ENCODE data around the gene ATXN1. TPM values are rescaled to one million over a fixed set of nuclear protein-coding genes. Genes with fewer than 3 reads are reported as not detected.

ATXN1 gene
- total RNA-seq, 1 donor from 2014 or later = 69.1 TPM

- Mint-ChIP-seq H3K4me3 (ENCODE audit: low read depth) (no peak overlapping the region), H3K27me3 (ENCODE audit: low read depth) (peaks cover 11% of the 10 kb centered on the region), H3K4me1 (ENCODE audit: low read depth) (peaks cover 2% of the 10 kb centered on the region), H3K27ac (no peak overlapping the region), H3K36me3 (ENCODE audit: low read depth) (peaks cover 5% of the 10 kb centered on the region), H3K9me3 (peaks cover 4% of the 10 kb centered on the region)
- intact Hi-C loops (cut with micrococcal nuclease) = loop anchor here (10.0 kb wide), 1 partner anchor 542 kb away; the partner anchor contains the start of gene GMPR
- no peak for DNase-seq (ENCODE audit: low spot score)
Measured at GRCh38 chr6:16776394-16777017, 15.2 kb upstream of the ATXN1 start.

- no peak for DNase-seq (ENCODE audit: low spot score)
- H3K27me3 Mint-ChIP-seq (ENCODE audit: low read depth) = peaks cover 5% of the 10 kb centered on the region
- peaks cover 4% of the 10 kb centered on the region for H3K9me3 Mint-ChIP-seq
- H3K4me1 Mint-ChIP-seq (ENCODE audit: low read depth) = peaks cover 20% of the 10 kb centered on the region
- no peak overlapping the region for H3K4me3 Mint-ChIP-seq (ENCODE audit: low read depth)
- H3K27ac Mint-ChIP-seq = no peak overlapping the region
- intact Hi-C loops (cut with micrococcal nuclease) = loop anchor here (10.0 kb wide), 1 partner anchor 540 kb away; the partner anchor contains the start of gene GMPR
- peaks cover 5% of the 10 kb centered on the region for H3K36me3 Mint-ChIP-seq (ENCODE audit: low read depth)
Measured at GRCh38 chr6:16774437-16774836, 13.2 kb upstream of the ATXN1 start.

- Mint-ChIP-seq H3K27me3 (ENCODE audit: low read depth) (peaks cover 3% of the 10 kb centered on the region), H3K9me3 (peaks cover 4% of the 10 kb centered on the region), H3K4me3 (ENCODE audit: low read depth) (no peak overlapping the region), H3K36me3 (ENCODE audit: low read depth) (peaks cover 7% of the 10 kb centered on the region), H3K27ac (no peak overlapping the region), H3K4me1 (ENCODE audit: low read depth) (peaks cover 30% of the 10 kb centered on the region)
- DNase-seq (ENCODE audit: low spot score) = no peak
- intact Hi-C loops (cut with micrococcal nuclease) = loop anchor here (10.0 kb wide), 1 partner anchor 539 kb away; the partner anchor contains the start of gene GMPR
Measured at GRCh38 chr6:16773362-16773761, 12.1 kb upstream of the ATXN1 start.

- Mint-ChIP-seq H3K9me3 (no peaks in the 10 kb centered on the region), H3K4me1 (ENCODE audit: low read depth) (peaks cover 46% of the 10 kb centered on the region), H3K4me3 (ENCODE audit: low read depth) (no peak overlapping the region), H3K27ac (no peak overlapping the region), H3K27me3 (ENCODE audit: low read depth) (peaks cover 2% of the 10 kb centered on the region), H3K36me3 (ENCODE audit: low read depth) (peaks cover 16% of the 10 kb centered on the region)
- peak; percentile 65 for DNase-seq (ENCODE audit: low spot score)
- intact Hi-C loops (cut with micrococcal nuclease) = loop anchor here (1.0 to 10.0 kb wide), 2 partner anchors 439 to 536 kb away; partner anchors contain the start of gene GMPR
Measured at GRCh38 chr6:16770701-16771569, 9.7 kb upstream of the ATXN1 start.

GRCh38 chr6:16769986-16770376, 8.7 kb upstream of the ATXN1 start:
- Mint-ChIP-seq H3K36me3 (ENCODE audit: low read depth) (peaks cover 16% of the 10 kb centered on the region), H3K9me3 (no peaks in the 10 kb centered on the region), H3K27me3 (ENCODE audit: low read depth) (peaks cover 2% of the 10 kb centered on the region), H3K27ac (no peak overlapping the region), H3K4me3 (ENCODE audit: low read depth) (no peak overlapping the region), H3K4me1 (ENCODE audit: low read depth) (peaks cover 55% of the 10 kb centered on the region)
- no peak for DNase-seq (ENCODE audit: low spot score)
- intact Hi-C loops (cut with micrococcal nuclease) = loop anchor here (10.0 kb wide), 2 partner anchors 315 to 535 kb away; partner anchors contain the start of gene GMPR

GRCh38 chr6:16769131-16769985, 8.1 kb upstream of the ATXN1 start:
- Mint-ChIP-seq H3K27me3 (ENCODE audit: low read depth) (peaks cover 2% of the 10 kb centered on the region), H3K27ac (no peak overlapping the region), H3K4me1 (ENCODE audit: low read depth) (peaks cover 61% of the 10 kb centered on the region), H3K9me3 (no peaks in the 10 kb centered on the region), H3K36me3 (ENCODE audit: low read depth) (peaks cover 16% of the 10 kb centered on the region), H3K4me3 (ENCODE audit: low read depth) (no peak overlapping the region)
- intact Hi-C loops (cut with micrococcal nuclease) = loop anchor here (10.0 kb wide), 1 partner anchor 315 kb away; no protein-coding TSS in a partner anchor
- DNase-seq (ENCODE audit: low spot score) = peak; percentile 66

GRCh38 chr6:16768477-16768830, 7.2 kb upstream of the ATXN1 start:
- Mint-ChIP-seq H3K27me3 (ENCODE audit: low read depth) (peaks cover 2% of the 10 kb centered on the region), H3K27ac (no peak overlapping the region), H3K4me3 (ENCODE audit: low read depth) (no peak overlapping the region), H3K9me3 (no peaks in the 10 kb centered on the region), H3K4me1 (ENCODE audit: low read depth) (peaks cover 69% of the 10 kb centered on the region), H3K36me3 (ENCODE audit: low read depth) (peaks cover 16% of the 10 kb centered on the region)
- DNase-seq (ENCODE audit: low spot score) = no peak
- intact Hi-C loops (cut with micrococcal nuclease) = loop anchor here (10.0 kb wide), 1 partner anchor 316 kb away; no protein-coding TSS in a partner anchor

GRCh38 chr6:16767765-16768476, 6.7 kb upstream of the ATXN1 start:
- no peak overlapping the region for H3K4me3 Mint-ChIP-seq (ENCODE audit: low read depth)

GRCh38 chr6:16766836-16767745, 5.8 kb upstream of the ATXN1 start:
- intact Hi-C loops (cut with micrococcal nuclease) = loop anchor here (1.0 to 10.0 kb wide), 6 partner anchors 34 to 445 kb away; no protein-coding TSS in a partner anchor
- H3K4me3 Mint-ChIP-seq (ENCODE audit: low read depth) = no peak overlapping the region
- H3K9me3 Mint-ChIP-seq = no peaks in the 10 kb centered on the region
- DNase-seq (ENCODE audit: low spot score) = no peak
- peak overlapping the region; percentile 39 for H3K27ac Mint-ChIP-seq
- H3K27me3 Mint-ChIP-seq (ENCODE audit: low read depth) = no peaks in the 10 kb centered on the region
- H3K36me3 Mint-ChIP-seq (ENCODE audit: low read depth) = peaks cover 15% of the 10 kb centered on the region
- peaks cover 78% of the 10 kb centered on the region for H3K4me1 Mint-ChIP-seq (ENCODE audit: low read depth)

More at GRCh38 chr6:16767765-16768476, 6.7 kb upstream of the ATXN1 start:
- Mint-ChIP-seq H3K9me3 (no peaks in the 10 kb centered on the region), H3K4me1 (ENCODE audit: low read depth) (peaks cover 73% of the 10 kb centered on the region), H3K36me3 (ENCODE audit: low read depth) (peaks cover 16% of the 10 kb centered on the region), H3K27ac (no peak overlapping the region), H3K27me3 (ENCODE audit: low read depth) (no peaks in the 10 kb centered on the region)
- DNase-seq (ENCODE audit: low spot score) = no peak
- intact Hi-C loops (cut with micrococcal nuclease) = loop anchor here (2.0 to 10.0 kb wide), 4 partner anchors 33 to 347 kb away; no protein-coding TSS in a partner anchor

GRCh38 chr6:16766043-16766536, 4.8 kb upstream of the ATXN1 start:
- Mint-ChIP-seq H3K9me3 (no peaks in the 10 kb centered on the region), H3K36me3 (ENCODE audit: low read depth) (peaks cover 13% of the 10 kb centered on the region), H3K4me1 (ENCODE audit: low read depth) (peaks cover 72% of the 10 kb centered on the region), H3K4me3 (ENCODE audit: low read depth) (peak overlapping the region; percentile 15), H3K27me3 (ENCODE audit: low read depth) (no peaks in the 10 kb centered on the region), H3K27ac (peak overlapping the region; percentile 81)
- DNase-seq (ENCODE audit: low spot score) = peak; percentile 28
- intact Hi-C loops (cut with micrococcal nuclease) = loop anchor here (1.0 to 10.0 kb wide), 6 partner anchors 35 to 444 kb away; no protein-coding TSS in a partner anchor

- no peaks in the 10 kb centered on the region for H3K9me3 Mint-ChIP-seq
- peaks cover 65% of the 10 kb centered on the region for H3K4me1 Mint-ChIP-seq (ENCODE audit: low read depth)
- H3K4me3 Mint-ChIP-seq (ENCODE audit: low read depth) = peak overlapping the region; percentile 28
- intact Hi-C loops (cut with micrococcal nuclease) = loop anchor here (2.0 to 10.0 kb wide), 2 partner anchors 200 to 320 kb away; no protein-coding TSS in a partner anchor
- peak overlapping the region; percentile 69 for H3K27ac Mint-ChIP-seq
- H3K27me3 Mint-ChIP-seq (ENCODE audit: low read depth) = no peaks in the 10 kb centered on the region
- no peak for DNase-seq (ENCODE audit: low spot score)
- H3K36me3 Mint-ChIP-seq (ENCODE audit: low read depth) = peaks cover 15% of the 10 kb centered on the region
Measured at GRCh38 chr6:16765235-16765634, 4.0 kb upstream of the ATXN1 start.

Measured in activated T-helper 2 cell treated with anti-CD3 and anti-CD28 coated beads, Interferon-gamma antibody, Interleukin-2, Interleukin-4, amounts not matched to agents 10 μg/mL and 5 μg/mL and 100 μg/mL, durations not matched to agents 14 hours and 24 hours and 36 hours (primary cell).